ENCODE measurements around the gene ZCCHC7. TPM values are rescaled to one million over a fixed set of nuclear protein-coding genes. Genes with fewer than 3 reads are reported as not detected.
"Not testable (repeated sequence)": the region's sequence is repeated elsewhere in the genome, so short reads cannot be mapped to it uniquely, and the experiment has no call there.

The ZCCHC7 gene
- total RNA-seq, 1 experiment from 2014 or later = 14.7 TPM

DNA sequence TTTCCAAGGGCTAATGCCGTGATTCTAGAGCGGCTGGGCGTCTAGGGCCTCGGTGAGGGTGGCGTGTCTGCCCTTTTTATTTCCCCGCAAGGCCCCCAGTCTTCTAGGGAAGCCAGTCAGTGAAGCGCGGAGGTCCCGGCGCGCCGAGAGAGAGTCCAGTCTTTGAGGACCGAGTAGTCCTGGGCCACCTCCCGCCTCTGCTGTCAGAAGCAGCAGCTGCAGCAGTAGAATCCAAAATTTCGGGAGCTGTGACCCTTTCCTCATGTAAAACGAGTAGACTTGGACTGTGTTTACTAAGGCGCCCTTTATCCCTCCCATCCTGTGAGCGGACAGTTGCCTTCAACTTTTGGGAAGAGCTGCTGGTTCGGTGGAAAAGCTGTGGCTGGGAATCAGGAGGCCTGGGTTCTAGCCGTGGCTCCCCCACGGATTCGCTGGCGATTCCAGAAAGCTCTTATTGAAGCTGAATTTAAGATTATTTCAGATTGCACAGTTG is 515 bp downstream of the ZCCHC7 start:
- peak; percentile 34 for DNase-seq (ENCODE audit: low read depth)

DNA sequence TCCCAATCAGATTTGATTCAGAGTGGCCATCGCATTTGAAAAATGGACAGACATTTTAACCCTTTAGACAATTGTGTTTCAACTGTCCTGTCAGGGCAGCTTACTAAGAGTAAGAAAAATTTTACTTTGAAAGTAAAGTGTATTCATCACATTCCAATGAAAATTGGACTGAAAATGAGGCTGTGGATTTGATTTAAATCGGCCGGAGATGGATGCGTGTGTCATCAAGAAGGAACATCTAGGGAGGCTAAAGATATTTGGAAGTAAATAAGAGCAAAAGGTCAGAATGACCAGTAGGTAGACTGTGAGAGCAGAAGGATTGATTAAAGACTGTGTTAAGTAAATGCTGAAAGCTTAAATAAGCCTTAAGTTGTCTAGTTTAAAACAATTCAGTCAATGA is 1.5 kb downstream of the ZCCHC7 start:
- DNase-seq (ENCODE audit: low read depth) = peak; percentile 8

DNA sequence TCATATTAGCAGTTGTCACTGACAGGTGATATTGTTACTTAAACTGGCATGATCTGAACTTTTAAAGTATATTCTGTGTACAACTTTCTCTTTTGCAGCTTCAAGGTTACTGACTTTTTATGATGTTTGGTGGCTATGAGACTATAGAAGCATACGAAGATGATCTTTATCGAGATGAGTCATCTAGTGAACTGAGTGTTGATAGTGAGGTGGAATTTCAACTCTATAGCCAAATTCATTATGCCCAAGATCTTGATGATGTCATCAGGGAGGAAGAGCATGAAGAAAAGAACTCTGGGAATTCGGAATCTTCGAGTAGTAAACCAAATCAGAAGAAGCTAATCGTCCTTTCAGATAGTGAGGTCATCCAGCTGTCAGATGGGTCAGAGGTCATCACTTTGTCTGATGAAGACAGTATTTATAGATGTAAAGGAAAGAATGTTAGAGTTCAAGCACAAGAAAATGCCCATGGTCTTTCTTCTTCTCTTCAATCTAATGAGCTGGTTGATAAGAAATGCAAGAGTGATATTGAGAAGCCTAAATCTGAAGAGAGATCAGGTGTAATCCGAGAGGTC is 5.9 kb downstream of the ZCCHC7 start:
- DNase-seq (ENCODE audit: low read depth) = peak; percentile 14

DNA sequence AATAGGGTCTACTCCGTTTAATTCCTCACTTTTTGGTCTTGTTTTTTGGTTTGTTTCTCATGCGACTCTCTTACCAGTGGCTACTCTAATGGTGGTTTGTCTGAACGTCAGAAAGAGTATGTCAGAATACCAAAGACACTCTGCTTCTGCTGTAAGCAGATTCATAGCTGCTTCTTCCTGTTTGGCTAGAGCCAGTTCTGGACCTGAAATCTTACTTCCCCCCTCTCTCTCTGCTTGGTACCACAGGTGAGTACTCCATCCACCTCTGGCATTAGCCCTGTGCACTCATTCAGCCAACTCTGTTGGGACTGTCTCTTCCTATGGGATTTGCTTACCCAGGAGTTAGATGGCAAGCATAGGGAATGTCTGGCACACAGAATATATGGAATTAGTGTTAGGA is 6.6 kb downstream of the ZCCHC7 start:
- DNase-seq (ENCODE audit: low read depth) = no peak

DNA sequence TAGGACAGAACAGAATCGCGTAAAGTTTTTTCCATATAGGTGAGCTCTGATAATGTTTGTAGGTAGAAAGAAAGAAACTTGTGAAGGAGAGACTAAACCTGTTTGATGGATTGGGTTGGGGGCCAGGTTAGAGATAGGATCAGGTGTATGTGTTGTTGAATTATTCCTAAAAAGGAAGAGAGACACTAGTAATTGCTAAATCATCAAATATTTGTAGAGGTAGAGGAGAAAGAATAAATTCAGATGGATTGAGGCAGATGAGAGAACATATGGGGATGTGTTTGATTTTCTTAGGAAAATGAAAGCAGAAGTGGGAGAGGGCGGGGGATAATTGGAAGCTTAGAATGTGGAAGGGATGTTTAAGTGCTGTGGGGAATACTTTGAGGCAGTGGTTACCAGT is 7.7 kb downstream of the ZCCHC7 start:
- no peak for DNase-seq (ENCODE audit: low read depth)

DNA sequence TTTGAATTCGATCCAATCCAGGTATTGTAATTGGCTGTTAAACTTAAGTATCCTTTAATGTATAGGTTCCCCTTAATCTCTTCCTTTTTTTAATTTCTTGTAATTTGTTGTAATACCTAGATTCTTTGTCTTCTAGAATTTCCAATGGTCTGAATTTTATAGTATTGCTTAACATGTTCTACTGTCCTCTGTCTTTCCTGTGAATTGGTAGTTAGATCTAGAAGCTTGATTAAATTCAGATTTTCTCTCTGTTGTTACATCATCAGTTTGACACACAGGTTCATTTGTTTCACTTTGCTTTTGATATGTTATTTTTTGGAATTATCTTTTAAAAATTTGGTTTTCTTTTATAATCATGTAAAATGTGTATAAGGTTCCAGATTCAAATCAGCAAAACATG is 13.8 kb downstream of the ZCCHC7 start:
- no peak for DNase-seq (ENCODE audit: low read depth)

DNA sequence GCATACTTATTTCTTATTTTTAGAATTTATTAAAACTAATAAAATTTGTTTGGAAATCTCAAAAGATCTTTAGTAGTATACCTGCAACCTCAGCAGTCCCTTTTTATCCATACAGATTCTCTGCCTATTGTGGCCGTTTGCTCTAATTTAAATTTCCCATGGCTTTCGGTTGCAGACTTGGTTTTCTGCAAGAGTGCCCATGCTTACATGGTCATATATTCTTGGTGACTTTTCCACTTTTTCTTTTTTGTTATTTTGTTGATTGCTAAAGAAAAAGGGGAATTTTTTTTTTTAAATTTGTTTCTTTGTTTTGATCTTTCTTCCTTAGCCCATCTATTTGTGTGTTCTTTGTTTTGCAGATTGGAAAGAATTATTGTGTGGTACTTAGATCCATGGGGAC is 20.6 kb downstream of the ZCCHC7 start:
- DNase-seq (ENCODE audit: low read depth) = no peak

DNA sequence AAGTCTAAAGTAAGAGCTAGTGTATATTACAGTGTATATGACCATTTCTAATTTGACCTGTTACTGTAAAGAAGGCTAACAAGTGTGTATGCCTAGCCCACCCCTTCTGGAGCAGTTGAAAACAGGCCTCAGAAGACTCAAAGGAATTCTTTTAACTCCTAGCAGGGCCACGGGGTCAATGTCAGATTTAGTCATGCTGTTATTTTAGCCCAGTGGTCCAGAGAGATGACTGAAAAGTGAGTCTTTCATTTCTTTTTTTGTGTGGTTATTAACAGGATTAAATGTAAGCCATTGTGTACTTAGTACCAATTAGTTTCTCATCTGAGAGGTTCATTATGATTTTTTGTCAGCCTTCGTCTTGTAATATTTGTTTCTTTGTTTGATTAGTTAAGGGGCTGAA is 24.4 kb downstream of the ZCCHC7 start:
- peak; percentile 34 for DNase-seq (ENCODE audit: low read depth)

DNA sequence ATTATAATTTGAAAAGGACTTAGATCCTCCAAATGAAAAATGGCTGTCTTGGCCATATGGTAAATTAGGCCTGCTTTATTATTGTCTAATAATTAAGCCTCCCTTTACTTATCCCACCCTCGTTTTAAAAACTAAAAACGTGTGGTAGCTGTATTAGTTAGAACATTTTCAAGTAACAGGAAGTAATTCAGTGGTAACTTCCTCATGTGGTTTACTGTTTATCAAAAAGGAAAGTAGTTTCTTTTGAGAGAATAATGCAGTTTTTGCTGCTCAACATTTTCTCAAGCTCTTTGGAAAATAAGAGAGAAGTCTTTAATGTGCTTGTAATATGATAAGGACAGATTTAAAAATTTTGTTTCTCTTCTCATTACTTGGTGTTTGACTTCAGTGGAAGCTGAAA is 26.0 kb downstream of the ZCCHC7 start:
- DNase-seq (ENCODE audit: low read depth) = no peak

DNA sequence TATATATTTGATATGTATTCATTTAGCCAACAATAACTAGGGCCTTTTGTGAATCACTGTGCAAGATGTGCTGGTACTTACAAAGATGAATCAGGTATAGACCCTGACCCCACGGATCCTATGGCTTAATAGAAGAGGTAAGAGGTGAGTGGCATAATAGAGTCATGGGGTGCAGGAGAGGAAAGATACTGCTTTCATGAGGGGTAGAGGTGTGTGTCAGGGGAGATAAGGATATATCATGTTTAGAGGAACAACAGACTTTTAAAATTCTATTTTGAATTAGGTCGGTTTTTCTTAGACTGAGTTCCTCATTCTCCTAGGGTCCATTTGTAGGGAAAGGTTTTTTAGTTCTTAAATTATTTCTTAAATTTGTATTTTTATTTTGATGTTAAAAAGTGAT is 27.8 kb downstream of the ZCCHC7 start:
- no peak for DNase-seq (ENCODE audit: low read depth)

DNA sequence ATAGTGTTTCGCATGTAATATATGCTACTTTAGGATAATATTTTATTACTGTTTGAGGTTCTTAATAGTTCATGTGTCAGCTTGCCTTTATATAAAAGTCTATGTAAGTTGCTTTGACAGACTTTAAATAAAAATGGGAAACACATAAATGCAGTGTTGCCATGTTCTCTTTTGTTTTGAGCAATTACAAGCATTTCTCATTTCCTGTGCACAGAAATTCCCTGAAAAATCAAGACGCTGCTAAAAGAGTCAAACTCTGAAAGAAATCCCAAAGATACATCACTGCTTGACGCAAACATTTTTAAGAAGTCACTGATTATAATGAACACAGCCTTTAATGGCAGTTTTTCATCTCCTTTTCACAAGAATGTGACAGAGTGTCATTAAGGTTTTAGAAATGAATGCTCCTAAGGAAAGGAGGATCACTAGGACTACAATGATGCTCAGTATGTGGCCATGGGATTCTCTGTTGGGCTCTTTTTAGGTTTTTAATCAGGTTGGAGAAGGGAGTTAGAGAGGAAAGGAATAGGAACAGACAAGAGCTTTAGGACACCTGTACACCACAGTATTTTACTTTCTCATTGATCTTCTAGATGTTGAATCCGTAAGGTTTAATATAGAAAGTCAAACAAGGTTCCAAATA is 29.4 kb downstream of the ZCCHC7 start:
- no peak for DNase-seq (ENCODE audit: low read depth)

DNA sequence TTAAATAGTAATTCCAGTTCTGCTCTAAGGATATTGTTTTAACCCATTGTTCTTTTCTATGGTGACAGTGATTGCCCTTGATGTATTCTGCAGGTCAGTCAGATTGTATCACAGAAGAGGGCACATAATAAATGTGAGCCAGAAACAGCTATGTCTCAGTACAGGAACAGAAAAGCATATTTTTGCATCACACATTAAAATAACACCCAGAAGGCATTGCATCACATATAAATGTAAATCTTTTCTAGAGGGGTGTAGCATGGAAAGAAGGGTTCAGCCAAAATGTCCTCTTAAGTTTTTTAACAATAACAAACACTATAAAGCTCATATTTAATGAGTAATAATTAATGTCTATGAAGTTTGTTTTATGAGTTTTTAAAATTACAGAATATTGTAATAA is 30.0 kb downstream of the ZCCHC7 start:
- DNase-seq (ENCODE audit: low read depth) = no peak

DNA sequence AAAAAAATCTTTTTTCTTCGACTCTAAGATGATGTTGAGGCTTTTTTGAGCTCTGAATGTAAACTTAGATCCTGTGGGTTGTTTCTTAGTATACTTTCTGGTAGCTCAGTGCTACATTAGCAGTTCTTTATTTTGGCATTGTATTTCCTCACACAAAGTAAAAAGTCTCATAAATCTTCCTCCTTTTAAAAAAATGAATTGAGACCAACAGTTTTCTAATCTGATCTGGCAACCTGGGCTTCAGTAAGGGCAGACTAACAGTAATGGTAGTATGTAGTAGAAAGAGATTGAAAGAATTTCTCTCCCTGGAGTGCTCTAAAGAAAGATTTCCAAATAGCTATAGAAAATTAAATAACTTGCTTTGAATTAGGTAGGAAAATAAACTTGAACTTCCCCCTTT is 31.4 kb downstream of the ZCCHC7 start:
- no peak for DNase-seq (ENCODE audit: low read depth)

DNA sequence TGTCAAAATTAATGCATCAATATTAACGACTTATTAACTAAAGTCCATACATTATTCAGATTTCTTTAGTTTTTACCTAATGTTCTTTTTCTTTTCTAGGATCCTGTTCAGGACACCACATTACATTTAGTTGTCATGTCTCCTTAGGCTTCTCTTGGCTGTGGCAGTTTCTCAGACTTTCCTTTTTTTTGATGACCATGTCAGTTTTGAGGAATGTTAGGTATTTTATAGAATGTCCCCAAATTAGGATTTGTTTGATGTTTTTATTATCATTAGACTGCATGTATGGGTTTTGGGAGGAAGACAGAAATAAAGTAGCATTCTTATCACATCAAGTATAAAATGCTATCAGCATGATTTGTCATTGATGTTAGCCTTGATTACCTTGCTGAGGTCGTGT is 32.0 kb downstream of the ZCCHC7 start:
- DNase-seq (ENCODE audit: low read depth) = no peak

DNA sequence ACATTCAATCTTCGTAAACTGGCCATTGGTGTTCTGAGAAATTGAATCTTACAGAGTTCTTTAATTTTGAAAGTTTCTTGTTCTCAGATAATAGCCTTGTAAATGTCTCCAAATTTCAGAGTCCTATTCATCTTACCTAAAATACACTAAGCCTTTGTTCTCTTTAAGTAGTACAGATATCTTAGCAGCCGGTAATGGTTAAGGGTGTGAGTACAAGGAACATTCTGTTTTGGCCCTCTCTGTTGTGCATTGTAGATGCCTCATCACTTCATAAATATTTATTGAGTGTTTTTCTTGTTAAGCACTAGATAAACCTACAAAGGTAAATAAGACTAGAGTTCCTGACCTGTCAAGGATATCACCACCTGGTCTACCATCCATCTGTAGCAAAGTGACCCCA is 35.2 kb downstream of the ZCCHC7 start:
- no peak for DNase-seq (ENCODE audit: low read depth)

DNA sequence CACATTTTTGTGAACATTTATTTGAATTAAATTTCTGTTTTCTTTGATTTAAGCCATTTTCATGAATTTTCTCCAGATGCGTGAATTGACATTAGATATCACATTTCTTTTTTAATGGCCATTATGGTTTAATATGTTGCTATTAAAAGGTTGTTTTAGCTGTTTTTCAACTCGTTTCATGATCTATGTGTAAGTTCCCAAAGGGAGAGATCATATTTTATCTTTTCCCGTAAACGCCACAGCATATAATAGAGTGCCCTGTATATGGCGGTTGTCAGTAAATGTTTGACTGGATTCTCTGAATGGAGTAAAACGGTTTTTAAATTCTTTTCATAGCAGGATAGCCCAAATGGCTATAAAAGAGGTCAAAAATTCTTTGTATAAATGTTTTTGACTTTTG is 35.8 kb downstream of the ZCCHC7 start:
- no peak for DNase-seq (ENCODE audit: low read depth)

DNA sequence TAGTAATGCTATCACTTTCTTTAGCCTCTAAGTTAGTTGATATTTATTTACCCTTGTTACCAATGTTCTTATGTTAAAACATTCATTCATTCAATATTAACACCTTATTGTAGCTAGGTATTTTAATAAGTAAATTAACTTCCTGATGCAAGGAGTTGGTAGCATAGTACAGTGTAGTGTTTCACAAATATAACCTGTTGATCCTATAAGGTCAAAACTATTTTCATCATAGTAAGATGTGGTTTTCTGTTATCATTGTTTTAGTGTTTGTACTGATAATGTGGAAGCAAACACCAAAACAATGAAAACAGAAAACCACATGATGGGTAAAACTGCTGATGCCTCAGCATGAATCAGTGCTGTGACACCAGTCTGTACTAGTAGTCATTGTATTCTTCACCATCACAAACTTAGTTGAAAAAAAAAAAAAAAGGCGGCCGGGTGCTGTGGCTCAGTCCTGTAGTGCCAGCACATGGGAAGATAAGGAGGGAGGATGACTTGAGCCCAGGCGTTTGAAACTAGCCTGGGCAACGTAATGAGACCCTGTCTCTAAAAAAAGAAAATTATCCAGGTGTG is 36.5 kb downstream of the ZCCHC7 start:
- peak; percentile 1 for DNase-seq (ENCODE audit: low read depth)

DNA sequence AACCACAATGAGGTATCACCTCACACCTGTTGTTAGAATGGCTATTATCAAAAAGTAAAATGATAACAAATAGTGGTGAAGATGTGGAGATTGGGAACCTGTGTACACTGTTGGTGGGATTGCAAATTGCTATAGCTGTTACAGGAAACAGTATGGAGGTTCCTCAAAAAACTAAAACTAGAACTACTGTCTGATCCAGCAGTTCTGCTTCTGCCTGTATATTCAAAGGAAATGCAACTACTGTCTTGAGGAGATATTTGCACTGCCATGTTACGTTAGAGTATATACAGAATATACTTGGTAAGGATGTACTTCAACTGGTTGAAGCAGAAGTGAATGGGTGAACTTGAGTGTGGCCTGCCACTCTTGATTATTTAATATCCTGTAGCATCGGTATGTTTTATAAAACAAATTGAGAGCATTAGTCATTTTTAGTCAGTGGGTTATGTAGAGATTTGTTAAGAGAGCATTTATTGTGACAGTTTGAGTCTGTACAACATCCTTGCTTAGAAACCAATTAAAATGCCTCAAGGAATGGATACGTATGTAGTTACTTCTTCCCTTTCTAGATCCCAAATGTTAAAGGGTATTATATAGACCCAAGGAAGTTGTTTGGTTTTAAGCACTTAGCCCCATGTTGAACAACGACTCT is 37.5 kb downstream of the ZCCHC7 start:
- DNase-seq (ENCODE audit: low read depth) = no peak

DNA sequence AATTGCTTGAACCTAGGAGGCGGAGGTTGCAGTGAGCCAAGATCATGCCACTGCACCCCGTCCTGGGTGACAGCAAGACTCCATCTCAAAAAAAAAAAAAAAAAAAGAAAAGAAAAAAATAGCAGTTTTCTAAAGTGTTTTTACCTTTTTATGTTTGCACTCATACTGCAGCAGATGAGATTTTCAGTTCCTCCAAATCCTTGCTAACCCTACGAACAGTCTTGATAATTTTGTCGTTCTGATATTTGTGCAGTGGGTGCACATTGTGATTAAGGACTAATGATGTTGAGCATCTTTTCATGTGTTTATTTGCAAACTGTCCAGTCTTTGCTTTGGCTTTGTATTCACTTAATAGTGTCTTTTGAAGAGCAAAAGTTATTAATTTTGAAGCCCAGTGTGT is 42.9 kb downstream of the ZCCHC7 start:
- DNase-seq (ENCODE audit: low read depth) = no peak

DNA sequence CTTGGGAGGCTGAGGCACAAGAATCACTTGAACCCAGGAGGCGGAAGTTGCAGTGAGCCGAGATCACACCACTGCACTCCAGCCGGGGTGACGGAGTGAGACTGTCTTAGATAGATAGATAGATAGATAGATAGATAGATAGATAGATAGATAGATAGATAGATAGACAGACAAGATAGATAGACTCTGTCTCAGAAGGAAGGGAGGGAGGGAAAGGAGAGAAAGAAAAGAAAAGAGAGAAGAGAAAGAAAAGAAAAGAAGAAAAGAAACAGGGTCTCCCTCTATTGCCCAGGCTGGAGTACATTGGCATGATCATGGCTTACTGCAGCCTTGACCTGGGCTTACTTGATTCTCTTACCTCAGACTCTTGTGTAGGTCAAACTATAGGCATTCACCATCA is 44.0 kb downstream of the ZCCHC7 start:
- not testable (repeated sequence) for DNase-seq (ENCODE audit: low read depth)

DNA sequence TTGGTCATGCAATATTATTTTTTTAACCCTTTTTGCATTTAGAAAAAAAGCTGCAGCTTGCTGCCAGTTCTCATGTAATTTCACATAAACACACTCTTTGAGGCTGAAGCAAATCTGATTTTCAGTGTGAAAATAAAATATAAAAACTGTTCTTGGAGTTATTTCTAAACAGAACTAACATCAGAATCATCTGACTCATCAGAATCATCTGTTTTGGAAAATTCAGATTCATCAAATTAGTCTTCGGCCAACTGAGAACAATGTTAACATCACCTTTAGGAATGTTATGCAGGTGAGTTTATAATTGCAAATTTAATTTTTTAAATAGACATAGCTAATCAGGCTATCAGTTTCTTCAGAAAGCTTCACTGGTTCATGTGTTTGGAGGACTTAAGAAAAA is 45.3 kb downstream of the ZCCHC7 start:
- DNase-seq (ENCODE audit: low read depth) = no peak

DNA sequence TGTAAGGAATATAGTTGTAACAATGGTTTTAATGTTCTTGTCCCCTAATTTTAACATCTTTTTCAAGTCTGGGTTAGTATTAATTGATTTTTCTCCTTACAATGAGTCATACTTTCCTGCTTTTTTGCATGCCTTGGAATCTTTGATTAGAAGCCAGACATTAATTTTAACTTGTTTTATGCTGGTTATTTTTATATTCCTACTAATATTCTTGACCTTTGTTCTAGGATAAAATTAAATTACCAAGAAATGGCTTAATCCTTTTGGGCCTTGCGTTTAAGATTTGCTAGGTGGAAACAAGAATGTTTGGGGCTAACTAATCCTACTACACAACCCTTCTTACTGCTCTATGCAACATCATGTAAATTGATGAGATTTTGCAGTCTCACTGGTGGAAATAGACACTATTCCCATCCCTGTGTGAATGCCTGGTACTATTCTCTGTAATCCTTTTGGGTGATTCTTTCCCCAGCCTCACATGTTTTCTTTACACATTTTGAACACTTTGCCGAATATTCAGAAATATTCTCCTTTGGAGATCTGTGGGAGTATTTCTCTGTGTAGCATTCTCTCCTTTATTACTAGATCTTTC is 47.2 kb downstream of the ZCCHC7 start:
- no peak for DNase-seq (ENCODE audit: low read depth)

DNA sequence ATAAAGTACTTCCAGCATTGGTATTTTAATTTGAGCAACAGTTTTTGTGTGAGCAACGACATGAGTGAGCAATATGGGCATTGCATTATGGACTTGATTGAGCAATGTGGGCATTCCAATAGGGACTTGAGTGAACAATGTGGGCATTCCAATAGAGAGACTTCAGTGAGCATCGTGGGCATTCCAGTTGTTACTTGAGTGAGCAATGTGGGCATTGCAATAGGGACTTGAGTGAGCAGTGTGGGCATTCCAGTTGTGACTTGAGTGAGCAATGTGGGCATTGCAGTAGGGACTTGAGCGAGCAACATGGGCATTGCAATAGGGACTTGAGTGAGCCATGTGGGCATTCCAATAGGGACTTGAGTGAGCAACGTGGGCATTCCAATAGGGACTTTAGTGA is 52.2 kb downstream of the ZCCHC7 start:
- DNase-seq (ENCODE audit: low read depth) = no peak

All from RPMI7951 (cell line).